K562 (cell line): ENCODE data around the gene MMP15. TPM values are rescaled to one million over a fixed set of nuclear protein-coding genes. Genes with fewer than 3 reads are reported as not detected.
A peak's percentile ranks its signal among the peaks of the same experiment; 100 is the strongest.

Experiments
- ATAC-seq: fragments of 200-7000 bp; cut with Tn5 transposase; 3 replicates; pipeline ENCODE4 v1.9.1; 2020; ENCODE audit warnings: moderate library complexity
- BruUV-seq: library from RNA; stranded (reverse); fragments of 400-500 nt; replicated peaks from 2 replicates; lab custom pipeline; 2021; lab: Mats Ljungman, UMichigan
- CTCF ChIA-PET: fragments of 300-600 bp; formaldehyde crosslinking; extraction: SDS; loops from one replicate; lab custom pipeline; 2021; ENCODE audit warnings: low intra/inter-chr PET ratio; lab: Yijun Ruan, JAX
- POLR2A ChIA-PET: fragments of 300-600, 350-650 bp; sonication (Branson Sonifier 250); formaldehyde crosslinking; extraction: SDS; loops from one replicate; lab custom pipeline; 2021; ENCODE audit warnings: antibody characterized with exemption, inconsistent platforms; lab: Yijun Ruan, JAX
- DNase-seq, 4 experiments: peaks; one replicate each; pipeline versions ENCODE4 v3.0.0 to v3.0.0-alpha.2; 2011 to 2018; ENCODE audit warnings: low spot score in 3 of 4, mixed read lengths in 3 of 4; ENCODE audit errors: extremely low read depth in 1 of 4
- FAIRE-seq: peaks from 2 replicates; lab custom pipeline; 2011; peaks lifted over from hg19 to GRCh38; lab: Jason Lieb, UNC
- H2AFZ ChIP-seq: 2 replicates; pipeline ENCODE4 v1.6.0; 2011; ENCODE audit warnings: low read depth, low read length, control low read depth, inconsistent platforms
- H3K27ac ChIP-seq: fragments of 200-600 bp; 3 replicates; pipeline ENCODE4 v1.8.0; 2011; ENCODE audit warnings: low read depth, mild to moderate bottlenecking, control low read depth, inconsistent platforms, low read length, moderate library complexity, mixed read lengths; ENCODE audit errors: extremely low read depth
- H3K27me3 ChIP-seq, 2 experiments: fragments of 300-600 bp in 1 of 2; 2 replicates in 1 of 2; 3 replicates in 1 of 2; pipeline versions ENCODE4 v1.6.0 to v1.8.0; 2011; ENCODE audit warnings: inconsistent platforms in 2 of 2, low read length in 2 of 2, mild to moderate bottlenecking in 1 of 2, mixed read lengths in 1 of 2, moderate library complexity in 1 of 2; ENCODE audit not compliant: control insufficient read depth in 2 of 2, insufficient read depth in 2 of 2
- H3K36me3 ChIP-seq: fragments of 300-600 bp; 3 replicates; pipeline ENCODE4 v1.8.0; 2011; ENCODE audit warnings: mild to moderate bottlenecking, low read length, inconsistent platforms; ENCODE audit not compliant: control insufficient read depth, insufficient read depth
- H3K4me1 ChIP-seq, 2 experiments: fragments of 200-600 bp in 1 of 2; replicated peaks in 1 of 2; 2 replicates in 1 of 2; 3 replicates in 1 of 2; pipeline versions ENCODE4 v1.5.1 to v1.8.0; 2011; ENCODE audit warnings: inconsistent platforms in 2 of 2, low read length in 2 of 2, mild to moderate bottlenecking in 1 of 2, mixed read lengths in 1 of 2, moderate library complexity in 1 of 2; ENCODE audit not compliant: control insufficient read depth in 2 of 2, insufficient read depth in 2 of 2
- H3K4me2 ChIP-seq: 2 replicates; pipeline ENCODE4 v1.6.1; 2011; ENCODE audit warnings: low read length, control low read depth, inconsistent platforms, mixed read lengths; ENCODE audit not compliant: insufficient read depth
- H3K4me3 ChIP-seq: fragments of 200-600 bp; sonication (generic), shearing (Covaris generic); 2 replicates; pipeline ENCODE4 v1.5.1; 2016; ENCODE audit warnings: control low read depth, inconsistent platforms
- H3K79me2 ChIP-seq: fragments of 200-600 bp; 3 replicates; pipeline ENCODE4 v1.8.0; 2011; ENCODE audit warnings: low read length, inconsistent platforms; ENCODE audit not compliant: control insufficient read depth, insufficient read depth
- H3K9ac ChIP-seq, 2 experiments: 2 replicates each; pipeline versions ENCODE4 v1.6.0 to v1.6.1; 2011; ENCODE audit warnings: low read depth in 2 of 2, low read length in 2 of 2, control low read depth in 1 of 2, inconsistent platforms in 1 of 2, mild to moderate bottlenecking in 1 of 2, mixed read lengths in 1 of 2; ENCODE audit not compliant: insufficient read depth in 1 of 2
- H3K9me1 ChIP-seq: one replicate; pipeline ENCODE4 v1.6.0; 2011; ENCODE audit warnings: inconsistent platforms, mild to moderate bottlenecking, low read length, moderate library complexity; ENCODE audit not compliant: control insufficient read depth, insufficient read depth
- H3K9me3 ChIP-seq: replicated peaks from 2 replicates; pipeline ENCODE4 v1.5.1; 2011; ENCODE audit warnings: low read depth, low read length, inconsistent platforms; ENCODE audit not compliant: control insufficient read depth, insufficient read depth
- H4K20me1 ChIP-seq: replicated peaks from 2 replicates; pipeline ENCODE4 v1.6.1; 2011; ENCODE audit warnings: low read length, inconsistent platforms, mixed read lengths; ENCODE audit not compliant: control insufficient read depth, insufficient read depth
- ASH1L ChIP-seq: fragments of 450-650 bp; IDR thresholded peaks from 2 replicates; pipeline ENCODE4 v1.6.1; 2018; ENCODE audit warnings: borderline replicate concordance, mild to moderate bottlenecking, low read depth; ENCODE audit not compliant: partially characterized antibody
- HDGF ChIP-seq: fragments of 450-650 bp; IDR thresholded peaks from 2 replicates; pipeline ENCODE4 v1.6.1; 2016
- KLF13 ChIP-seq: fragments of 450-650 bp; IDR thresholded peaks from 2 replicates; pipeline ENCODE4 v1.6.1; 2016; ENCODE audit warnings: missing genetic modification characterization, low read depth, mild to moderate bottlenecking, missing compliant biosample characterization, moderate library complexity, borderline replicate concordance
- MAFK ChIP-seq: IDR thresholded peaks from 2 replicates; pipeline ENCODE4 v1.6.1; 2011; ENCODE audit warnings: low read length, improper control_type of control experiment
- PPARD ChIP-seq: fragments of 250-450 bp; sonication (Bioruptor Pico); IDR thresholded peaks from 2 replicates; pipeline ENCODE4 v1.8.0; 2022; ENCODE audit warnings: inconsistent platforms, mild to moderate bottlenecking, moderate library complexity
- ZNF41 ChIP-seq: fragments of 250-450 bp; sonication (Bioruptor Pico); conservative IDR thresholded peaks from 2 replicates; pipeline ENCODE4 v1.4.0; 2020; ENCODE audit warnings: mild to moderate bottlenecking
- WGBS: fragments of 100-300 bp; shearing (Covaris generic); methylation state at CpG from one replicate; pipeline ENCODE4 v1.1.6; 2016; ENCODE audit warnings: low coverage, mixed read lengths; ENCODE audit not compliant: insufficient coverage; ENCODE audit errors: missing lambda C conversion rate; 5-methylcytosine and 5-hydroxymethylcytosine counted together
- in situ Hi-C: fragments of 300-500 bp; cut with MboI; formaldehyde crosslinking; loops from 4 replicates; pipeline ENCODE4 v1.15.0; 2018; ENCODE audit warnings: inconsistent platforms, mixed read lengths
- intact Hi-C: fragments of 100-400 bp; cut with micrococcal nuclease; formaldehyde crosslinking; loops from 2 replicates; pipeline ENCODE4 v1.14.2; 2022
- polyA plus RNA-seq, 8 experiments: library from polyadenylated mRNA; depleted of rRNA in 4 of 8; stranded (reverse) in 5 of 8; unstranded in 3 of 8; fragments of >200 nt; fragmentation: Nextera tagmentation in 2 of 8; fragmentation: Illumina TruSeq in 1 of 8; extraction: Ambion mirVana in 2 of 8; extraction: Trizol in 1 of 8; gene quantifications; 2 replicates each; pipeline versions ENCODE4 v1.2.1 to v1.2.3, GENCODE V29; 2011 to 2014; ENCODE audit warnings: inconsistent platforms in 1 of 8, missing spikeins in 1 of 8
- total RNA-seq, 7 experiments: library from RNA; depleted of rRNA in 6 of 7; stranded (reverse); fragments of >200 nt in 6 of 7; fragmentation: Illumina TruSeq in 2 of 7; extraction: Trizol in 2 of 7; gene quantifications; 2 replicates each; pipeline versions ENCODE4 v1.2.1 to v1.2.3, GENCODE V29; 2011 to 2021; ENCODE audit warnings: low replicate concordance in 1 of 7

Gene MMP15
- total and polyA plus RNA-seq, 9 of the 15 experiments (the other 6 are each of a cell fraction or from before 2014, with no cell fraction given): 0.01 to 20.4 (median 5.5) TPM

DNA sequence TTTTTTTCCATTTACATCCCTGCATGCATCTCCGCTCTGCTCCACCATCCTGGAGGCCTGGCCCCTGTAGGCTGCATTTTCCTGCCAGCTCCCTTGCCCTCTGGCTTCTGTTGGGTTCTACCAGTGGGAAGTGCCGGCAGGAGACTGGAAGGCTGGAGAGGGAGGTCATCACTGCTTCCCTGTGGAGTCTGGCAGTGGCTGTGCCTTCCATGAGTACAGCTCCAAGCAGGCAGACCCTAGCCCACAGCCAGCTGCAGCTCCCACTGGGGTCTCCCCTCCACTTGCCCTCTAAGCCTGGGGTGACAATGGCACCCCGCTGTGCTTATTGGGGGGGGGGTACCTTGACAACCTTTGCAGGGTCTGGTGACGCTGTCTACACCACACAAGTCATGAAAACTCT is 37.3 kb downstream of the MMP15 start:
- no peak; the same call in 2 of the 3 replicates for ATAC-seq
- Histone ChIP-seq H3K9me3 (no peaks in the 10 kb centered on the region), H3K4me3 (no peak overlapping the region), H3K27me3 (peaks cover 4 to 8% of the 10 kb centered on the region in 2 experiments; a peak in 2 of 5 replicates), H3K27ac (no peak overlapping the region), H3K4me2 (no peak overlapping the region), H3K4me1 (no peaks in the 10 kb centered on the region; a peak in 1 of 5 replicates), H3K9ac (no peak overlapping the region), H3K79me2 (no peaks in the 10 kb centered on the region), H3K36me3 (no peaks in the 10 kb centered on the region), H4K20me1 (no peaks in the 10 kb centered on the region; the same call in 1 of the 2 replicates), H3K9me1 (no peaks in the 10 kb centered on the region), H2AFZ (0 out of 2 replicates have a peak overlapping the region, but pooled peaks have one; percentile 17)
- ChIA-PET CTCF (no interaction called here), POLR2A (interaction anchor here (0.6 kb wide), 1 partner anchor 1423 kb away, joined by 3 read pairs; no protein-coding TSS in a partner anchor)
- no peak for FAIRE-seq
- intact Hi-C loops (no loop called here), in situ Hi-C loops (no loop called here)
- no TSS peak for BruUV-seq
- TF ChIP-seq KLF13 (tag) (no peak), PPARD (CRISPR knock-in tag) (no peak), HDGF (no peak), ZNF41 (CRISPR knock-in tag) (no peak), MAFK (no peak), ASH1L (no peak)
- no peak for DNase-seq
- WGBS: 51% methylated on average over 4 of the region's 4 CpGs
